Measurements from ENCODE around the gene FAM168A.

FAM168A gene

GRCh38 chr11:73426219-73426850 is 171.6 kb downstream of the FAM168A start:
- no peak for DNase-seq (ENCODE audit: low read depth)

GRCh38 chr11:73425108-73425507 is 172.8 kb downstream of the FAM168A start:
- no peak for DNase-seq (ENCODE audit: low read depth)

DNA sequence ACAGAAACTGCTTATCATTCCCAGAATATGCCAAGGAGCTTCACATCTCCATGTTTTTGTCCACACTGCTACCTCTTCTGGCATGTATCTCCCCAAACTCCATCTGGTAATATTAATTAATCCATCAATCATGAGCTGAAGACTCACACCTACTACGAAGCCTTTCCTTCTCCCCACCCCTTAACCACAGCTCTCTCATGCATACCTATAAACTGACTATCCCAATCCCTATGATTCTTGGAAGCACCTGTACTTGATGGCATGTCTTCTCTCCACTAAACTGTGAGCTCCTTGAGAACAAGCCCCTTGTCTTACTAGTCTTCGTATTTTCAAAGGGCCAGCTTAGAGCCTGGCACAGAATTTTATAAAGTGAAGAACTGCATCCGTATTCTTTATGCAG is 174.4 kb downstream of the FAM168A start:
- DNase-seq (ENCODE audit: low read depth) = no peak

- DNase-seq (ENCODE audit: low read depth) = no peak
These were observed 175.0 kb downstream of the FAM168A start for GRCh38 chr11:73422886-73423285.

DNA sequence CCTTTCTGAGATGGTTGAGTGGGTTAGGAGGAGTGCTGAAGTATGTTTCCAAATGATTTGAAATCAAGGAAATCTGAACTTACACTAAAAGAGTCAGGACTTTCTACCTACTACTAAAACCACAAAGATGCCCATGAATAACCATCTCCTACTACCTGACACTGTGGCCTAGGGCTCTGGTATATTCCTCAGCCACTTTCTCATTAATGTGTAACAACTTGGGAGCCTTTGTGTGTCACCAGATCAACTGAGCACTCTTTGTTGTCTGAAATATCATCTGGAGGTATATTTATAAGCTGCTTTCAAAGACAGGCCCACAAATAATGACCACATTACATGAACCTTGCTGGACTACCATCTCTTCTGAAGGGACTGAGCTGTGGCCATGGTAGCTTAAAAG is 177.8 kb downstream of the FAM168A start:
- no peak for DNase-seq (ENCODE audit: low read depth)

- no peak for DNase-seq (ENCODE audit: low read depth)
These were observed 181.1 kb downstream of the FAM168A start for GRCh38 chr11:73416786-73417185.

DNA sequence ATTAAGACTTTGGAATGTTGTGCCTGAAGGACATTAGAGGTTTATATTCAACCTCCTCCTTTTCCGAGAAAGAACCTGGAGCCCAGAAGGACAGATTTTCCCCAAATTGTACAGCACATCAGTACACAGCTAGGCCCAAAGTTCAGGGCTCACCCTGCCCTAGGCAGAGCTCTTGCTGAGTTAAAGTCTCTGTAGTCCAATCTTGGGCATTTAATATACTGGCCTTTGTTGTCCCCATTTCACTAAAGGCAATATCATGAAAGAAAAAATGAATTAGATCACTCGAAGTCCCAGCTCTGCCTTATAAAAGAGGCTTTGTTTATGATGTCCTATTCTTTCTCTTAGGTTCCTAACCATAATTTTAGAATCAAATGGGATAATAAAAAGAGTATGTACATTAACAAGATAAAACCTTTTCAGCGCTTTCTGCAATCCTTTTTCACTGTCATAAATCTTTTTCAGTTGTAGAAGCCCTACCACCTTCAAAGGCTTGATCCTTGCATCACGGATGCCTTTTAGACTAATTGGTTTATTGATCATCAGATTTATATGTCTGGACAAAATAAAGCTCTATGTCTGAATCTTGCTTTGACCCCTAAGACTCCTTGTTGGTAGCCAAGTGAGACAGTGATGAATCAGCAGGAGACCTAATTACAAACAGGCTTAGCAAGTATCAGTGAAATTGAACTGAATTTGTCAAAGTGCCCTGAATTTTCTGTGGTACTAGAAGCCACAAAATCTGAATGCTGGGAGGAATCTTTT is 181.9 kb downstream of the FAM168A start:
- no peak for DNase-seq (ENCODE audit: low read depth)

DNA sequence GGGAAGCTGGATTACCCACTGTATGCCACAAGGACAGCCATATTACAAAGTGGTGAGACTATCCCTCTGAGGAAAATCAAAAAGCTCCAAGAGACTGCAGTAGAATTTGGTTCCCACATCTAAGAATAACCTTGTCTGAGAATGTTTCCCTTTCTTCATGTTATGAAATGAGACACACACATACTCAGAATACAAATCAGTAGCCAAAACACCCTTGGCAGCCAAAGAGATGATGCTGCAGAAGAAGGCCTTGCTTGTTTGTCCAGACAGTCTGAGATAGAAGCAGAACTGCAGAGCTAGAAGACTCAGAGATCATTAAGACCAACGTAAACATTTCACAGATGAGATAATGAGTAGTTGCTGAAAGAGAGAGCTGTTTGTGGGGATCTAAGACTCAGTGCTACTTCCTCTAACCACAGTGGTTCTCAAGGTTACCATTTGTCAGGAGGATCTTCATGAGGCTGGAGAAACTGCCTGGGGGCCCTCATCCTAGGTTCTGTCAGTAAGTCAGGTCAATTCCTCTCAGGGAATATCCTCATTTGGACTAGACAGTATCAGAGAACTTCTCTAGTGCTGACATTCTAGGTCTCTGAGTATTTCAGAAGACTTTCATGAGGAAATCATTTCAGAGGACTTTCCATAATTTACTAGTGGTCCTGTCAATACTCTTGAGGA is 182.8 kb downstream of the FAM168A start:
- DNase-seq (ENCODE audit: low read depth) = no peak

- DNase-seq (ENCODE audit: low read depth) = no peak
These were observed 184.7 kb downstream of the FAM168A start for GRCh38 chr11:73413256-73413655.

DNA sequence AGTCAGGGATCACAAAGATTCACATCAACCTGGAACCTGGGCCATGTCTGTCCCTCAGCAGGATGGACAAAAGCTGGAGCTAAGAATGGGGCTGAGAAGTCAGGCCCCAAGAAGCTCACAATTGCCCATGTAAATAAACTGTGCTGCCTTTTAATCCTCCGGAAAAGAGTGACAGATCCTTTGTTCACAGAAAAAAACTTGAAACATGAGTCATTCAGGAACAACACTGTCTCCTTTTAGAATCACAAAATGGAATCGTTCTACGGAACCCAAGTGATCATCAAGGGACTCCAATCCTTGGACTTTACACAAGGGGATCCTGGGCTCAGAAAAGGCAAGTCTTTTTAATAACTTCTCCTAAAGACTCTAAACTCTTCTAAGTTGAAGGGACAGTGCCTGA is 185.6 kb downstream of the FAM168A start:
- no peak for DNase-seq (ENCODE audit: low read depth)

GRCh38 chr11:73411031-73411430 is 186.9 kb downstream of the FAM168A start:
- no peak for DNase-seq (ENCODE audit: low read depth)

- DNase-seq (ENCODE audit: low read depth) = no peak
These were observed 187.3 kb downstream of the FAM168A start for GRCh38 chr11:73410627-73411026.

GRCh38 chr11:73409431-73409830 is 188.5 kb downstream of the FAM168A start:
- no peak for DNase-seq (ENCODE audit: low read depth)

- DNase-seq (ENCODE audit: low read depth) = no peak
These were observed 191.3 kb downstream of the FAM168A start for GRCh38 chr11:73406619-73407018.

- DNase-seq (ENCODE audit: low read depth) = no peak
These were observed 191.8 kb downstream of the FAM168A start for GRCh38 chr11:73406131-73406530.

DNA sequence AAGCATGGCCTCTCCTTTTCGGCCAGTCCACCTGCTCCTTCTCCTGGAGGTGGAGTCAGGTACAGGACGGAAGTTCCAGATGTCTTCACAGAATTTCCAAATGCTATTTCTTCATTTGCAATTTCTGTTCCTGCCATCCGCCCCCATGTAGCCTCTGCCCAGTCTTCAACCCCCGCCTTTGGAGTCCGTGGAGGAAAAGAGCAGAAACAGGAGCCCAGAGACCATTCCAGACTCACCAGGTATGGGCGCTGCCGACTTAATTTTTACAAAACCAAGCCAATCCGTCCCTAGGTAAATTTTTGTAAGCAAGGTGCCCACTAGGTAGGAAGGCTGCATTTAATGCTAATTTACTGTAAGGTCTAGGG is 192.8 kb downstream of the FAM168A start:
- no peak for DNase-seq (ENCODE audit: low read depth)

GRCh38 chr11:73404506-73405145 is 193.3 kb downstream of the FAM168A start:
- DNase-seq (ENCODE audit: low read depth) = no peak

- DNase-seq (ENCODE audit: low read depth) = no peak
These were observed 193.9 kb downstream of the FAM168A start for GRCh38 chr11:73404048-73404447.

DNA sequence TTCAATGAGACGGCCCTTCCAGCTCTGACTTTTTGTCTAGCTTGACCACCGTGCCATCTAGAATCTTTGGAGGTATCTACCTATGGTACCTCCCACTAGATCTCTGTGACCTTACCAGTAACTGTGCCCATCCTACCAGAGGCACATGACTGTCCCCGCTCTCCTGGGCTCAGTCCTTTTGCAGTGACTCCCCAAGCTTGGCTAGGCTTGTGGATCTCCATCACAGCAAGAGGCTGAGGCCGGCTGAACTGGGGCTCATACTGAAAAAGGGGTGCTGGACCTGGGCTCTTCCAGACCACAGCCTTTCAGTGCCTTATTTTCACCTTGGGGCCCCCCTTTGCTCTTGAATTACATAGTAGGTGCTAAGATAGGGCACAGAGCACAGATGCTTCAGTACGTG is 194.4 kb downstream of the FAM168A start:
- no peak for DNase-seq (ENCODE audit: low read depth)

GRCh38 chr11:73402834-73403185 is 195.1 kb downstream of the FAM168A start:
- no peak for DNase-seq (ENCODE audit: low read depth)

DNA sequence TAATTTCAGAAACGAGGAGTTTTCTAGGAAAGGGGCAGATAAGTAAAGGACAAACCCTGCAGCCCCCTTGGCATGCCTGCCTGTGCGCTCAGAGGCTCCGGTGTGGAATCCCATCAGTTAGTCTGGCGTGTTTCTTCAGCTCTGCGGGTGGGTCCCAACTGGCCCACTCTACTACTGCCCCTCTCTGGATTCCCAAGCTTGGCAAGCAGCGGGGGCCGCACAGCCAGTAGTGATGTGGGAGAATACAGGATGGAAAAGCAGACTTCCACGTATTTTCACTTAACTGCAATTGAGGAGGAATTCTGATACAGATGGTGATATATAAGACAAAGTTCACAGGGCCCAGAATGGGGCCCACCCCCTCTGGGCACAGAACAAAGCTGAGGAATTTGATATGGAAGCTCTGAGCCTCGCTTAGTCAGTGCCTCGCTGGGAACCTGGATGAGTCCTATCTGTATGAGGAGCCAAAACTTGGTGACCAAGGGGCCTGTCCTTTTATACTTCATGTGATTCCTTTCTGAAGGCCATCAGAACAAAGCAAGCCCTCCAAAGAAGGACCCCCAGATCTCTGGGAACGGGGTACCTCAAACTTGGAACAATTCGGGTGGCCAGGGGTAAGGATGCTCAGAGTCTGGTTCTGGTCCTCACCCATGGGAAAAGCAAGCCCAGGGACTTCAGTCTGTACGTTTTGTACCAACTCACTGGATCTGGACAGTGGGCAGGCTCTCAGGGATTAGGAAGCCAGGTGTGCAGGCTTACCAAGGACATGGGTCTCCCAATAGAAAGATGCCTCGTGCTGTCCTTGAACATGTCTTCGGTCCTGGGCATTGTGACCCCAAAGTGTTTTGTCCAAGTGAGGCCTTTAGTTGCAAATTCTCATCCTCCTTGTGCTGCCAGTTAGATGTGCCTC is 195.7 kb downstream of the FAM168A start:
- no peak for DNase-seq (ENCODE audit: low read depth)
